Trophoblast cell (in vitro differentiated cells and primary cell): ENCODE measurements around the gene NFIX.

ENCODE experiments used
- DNase-seq, 2 donors: peaks; one replicate each; pipeline ENCODE4 v3.0.0-alpha.2; 2016
- H2AFZ ChIP-seq: 2 replicates; pipeline ENCODE4 v1.6.1; 2013; ENCODE audit warnings: low read length, moderate library complexity, mild to moderate bottlenecking; ENCODE audit not compliant: insufficient read depth, poor library complexity
- H2AK5ac ChIP-seq: 2 replicates; pipeline ENCODE4 v1.6.1; 2013; ENCODE audit warnings: mild to moderate bottlenecking, low read length
- H2BK120ac ChIP-seq: 2 replicates; pipeline ENCODE4 v1.6.1; 2013; ENCODE audit warnings: low read length, mild to moderate bottlenecking, moderate library complexity; ENCODE audit not compliant: insufficient read depth, poor library complexity
- H2BK12ac ChIP-seq: 2 replicates; pipeline ENCODE4 v1.6.1; 2013; ENCODE audit warnings: mild to moderate bottlenecking, low read length, moderate library complexity
- H2BK5ac ChIP-seq: 2 replicates; pipeline ENCODE4 v1.6.1; 2013; ENCODE audit warnings: low read length, low read depth, moderate library complexity, mild to moderate bottlenecking; ENCODE audit not compliant: poor library complexity
- H3K14ac ChIP-seq: 2 replicates; pipeline ENCODE4 v1.6.1; 2013; ENCODE audit warnings: mild to moderate bottlenecking, low read length
- H3K18ac ChIP-seq: 2 replicates; pipeline ENCODE4 v1.6.1; 2013; ENCODE audit warnings: mild to moderate bottlenecking, low read length
- H3K23ac ChIP-seq: 2 replicates; pipeline ENCODE4 v1.6.1; 2013; ENCODE audit warnings: low read length
- H3K27ac ChIP-seq: 2 replicates; pipeline ENCODE4 v1.5.1; 2013; ENCODE audit warnings: low read depth, mild to moderate bottlenecking, inconsistent platforms, low read length, moderate library complexity
- H3K27me3 ChIP-seq: 2 replicates; pipeline ENCODE4 v1.6.1; 2013; ENCODE audit warnings: inconsistent platforms, mild to moderate bottlenecking, low read length, moderate library complexity; ENCODE audit not compliant: insufficient read depth
- H3K36me3 ChIP-seq, 2 experiments: 1 replicate in 1 of 2; 2 replicates in 1 of 2; pipeline ENCODE4 v1.6.1; 2013; ENCODE audit warnings: low read length in 2 of 2, mild to moderate bottlenecking in 2 of 2, moderate library complexity in 1 of 2; ENCODE audit not compliant: insufficient read depth in 2 of 2, control insufficient read depth in 1 of 2
- H3K4ac ChIP-seq: 2 replicates; pipeline ENCODE4 v1.6.1; 2013; ENCODE audit warnings: low read depth, mild to moderate bottlenecking, low read length, moderate library complexity
- H3K4me1 ChIP-seq, 2 experiments: 1 replicate in 1 of 2; 2 replicates in 1 of 2; pipeline ENCODE4 v1.6.1; 2013; ENCODE audit warnings: low read length in 2 of 2, mild to moderate bottlenecking in 2 of 2, moderate library complexity in 1 of 2; ENCODE audit not compliant: insufficient read depth in 2 of 2, control insufficient read depth in 1 of 2
- H3K4me2 ChIP-seq: 2 replicates; pipeline ENCODE4 v1.6.1; 2013; ENCODE audit warnings: inconsistent platforms, mild to moderate bottlenecking, low read length, moderate library complexity
- H3K4me3 ChIP-seq: 2 replicates; pipeline ENCODE4 v1.5.1; 2013; ENCODE audit warnings: mild to moderate bottlenecking, low read depth, low read length, inconsistent platforms
- H3K79me1 ChIP-seq: one replicate; pipeline ENCODE4 v1.6.1; 2013; ENCODE audit warnings: low read length
- H3K79me2 ChIP-seq: 2 replicates; pipeline ENCODE4 v1.6.1; 2013; ENCODE audit warnings: low read length, mild to moderate bottlenecking; ENCODE audit not compliant: control insufficient read depth, insufficient read depth, poor library complexity
- H3K9ac ChIP-seq: 2 replicates; pipeline ENCODE4 v1.6.1; 2013; ENCODE audit warnings: mild to moderate bottlenecking, low read length
- H3K9me3 ChIP-seq: 2 replicates; pipeline ENCODE4 v1.6.1; 2013; ENCODE audit warnings: low read depth, mild to moderate bottlenecking, control low read depth, inconsistent platforms, low read length; ENCODE audit not compliant: insufficient read depth
- H4K12ac ChIP-seq: 2 replicates; pipeline ENCODE4 v1.6.1; 2013; ENCODE audit warnings: low read depth, mild to moderate bottlenecking, low read length, moderate library complexity
- H4K8ac ChIP-seq: 2 replicates; pipeline ENCODE4 v1.6.1; 2013; ENCODE audit warnings: low read depth, mild to moderate bottlenecking, low read length, moderate library complexity
- H4K91ac ChIP-seq: one replicate; pipeline ENCODE4 v1.6.1; 2013; ENCODE audit warnings: low read depth, mild to moderate bottlenecking, low read length, moderate library complexity
- WGBS: extraction: QIAGEN DNeasy Blood & Tissue Kit; methylation state at CpG from one replicate; pipeline ENCODE4 v1.1.7; 2013; ENCODE audit warnings: missing lambda C conversion rate; ENCODE audit not compliant: insufficient read length, insufficient coverage; ENCODE audit errors: extremely low coverage; 5-methylcytosine and 5-hydroxymethylcytosine counted together

The NFIX gene

GRCh38 chr19:13073263-13073662 is 78.0 kb downstream of the NFIX start:
- Histone ChIP-seq H4K12ac (no peak overlapping the region), H3K4me2 (no peak overlapping the region), H3K9ac (no peak overlapping the region), H2AK5ac (no peak overlapping the region), H3K27me3 (peaks cover 40% of the 10 kb centered on the region), H2BK12ac (no peak overlapping the region), H2AFZ (no peak overlapping the region), H3K27ac (no peak overlapping the region), H3K23ac (no peak overlapping the region), H4K8ac (no peak overlapping the region), H3K9me3 (peaks cover 4% of the 10 kb centered on the region), H3K18ac (no peak overlapping the region), H2BK120ac (no peak overlapping the region), H3K79me2 (no peaks in the 10 kb centered on the region), H3K14ac (no peak overlapping the region), H3K4me3 (no peak overlapping the region), H2BK5ac (no peak overlapping the region), H3K4ac (no peak overlapping the region), H3K79me1 (no peaks in the 10 kb centered on the region), H3K36me3 (no peaks in the 10 kb centered on the region), H4K91ac (no peak overlapping the region), H3K4me1 (no peaks in the 10 kb centered on the region)
- WGBS: no CpG with 5 or more reads among the region's 5 CpGs
- DNase-seq: no peak

GRCh38 chr19:13074378-13074777 is 79.1 kb downstream of the NFIX start:
- H3K27ac ChIP-seq: no peak overlapping the region
- no peak overlapping the region for H2BK120ac ChIP-seq
- H2AFZ ChIP-seq: no peak overlapping the region
- H3K79me1 ChIP-seq: no peaks in the 10 kb centered on the region
- no CpG with 5 or more reads among the region's 4 CpGs for WGBS
- no peak overlapping the region for H4K12ac ChIP-seq
- no peak overlapping the region for H3K9ac ChIP-seq
- no peak overlapping the region for H3K4ac ChIP-seq
- no peak overlapping the region for H4K8ac ChIP-seq
- H3K9me3 ChIP-seq: no peaks in the 10 kb centered on the region
- H3K4me2 ChIP-seq: no peak overlapping the region
- no peak overlapping the region for H2BK12ac ChIP-seq
- H3K4me1 ChIP-seq: no peaks in the 10 kb centered on the region
- no peak overlapping the region for H3K23ac ChIP-seq
- H2BK5ac ChIP-seq: no peak overlapping the region
- no peak for DNase-seq
- peaks cover 36% of the 10 kb centered on the region for H3K27me3 ChIP-seq
- H3K14ac ChIP-seq: no peak overlapping the region
- no peak overlapping the region for H4K91ac ChIP-seq
- H2AK5ac ChIP-seq: no peak overlapping the region
- no peak overlapping the region for H3K18ac ChIP-seq
- no peaks in the 10 kb centered on the region for H3K36me3 ChIP-seq
- no peaks in the 10 kb centered on the region for H3K79me2 ChIP-seq
- H3K4me3 ChIP-seq: no peak overlapping the region

- WGBS: no CpG with 5 or more reads among the region's 8 CpGs
- Histone ChIP-seq H4K91ac (no peak overlapping the region), H3K9ac (no peak overlapping the region), H3K14ac (no peak overlapping the region), H3K79me1 (no peaks in the 10 kb centered on the region), H2BK120ac (no peak overlapping the region), H3K79me2 (no peaks in the 10 kb centered on the region), H2BK12ac (no peak overlapping the region), H3K4me3 (no peak overlapping the region), H3K4me2 (no peak overlapping the region), H3K18ac (no peak overlapping the region), H3K36me3 (no peaks in the 10 kb centered on the region), H3K9me3 (no peaks in the 10 kb centered on the region), H3K27me3 (peaks cover 25% of the 10 kb centered on the region), H4K12ac (no peak overlapping the region), H2BK5ac (no peak overlapping the region), H2AFZ (no peak overlapping the region), H3K23ac (no peak overlapping the region), H3K27ac (no peak overlapping the region), H3K4ac (no peak overlapping the region), H4K8ac (no peak overlapping the region), H3K4me1 (no peaks in the 10 kb centered on the region), H2AK5ac (no peak overlapping the region)
- no peak for DNase-seq
Observed at GRCh38 chr19:13076320-13076719, 81.0 kb downstream of the NFIX start.

GRCh38 chr19:13076787-13077186 is 81.5 kb downstream of the NFIX start:
- H4K12ac ChIP-seq: no peak overlapping the region
- H4K8ac ChIP-seq: no peak overlapping the region
- H3K27ac ChIP-seq: no peak overlapping the region
- no peak for DNase-seq
- no peak overlapping the region for H3K23ac ChIP-seq
- no peaks in the 10 kb centered on the region for H3K9me3 ChIP-seq
- no peak overlapping the region for H2BK120ac ChIP-seq
- no peaks in the 10 kb centered on the region for H3K79me1 ChIP-seq
- no peak overlapping the region for H3K4me3 ChIP-seq
- H3K79me2 ChIP-seq: no peaks in the 10 kb centered on the region
- no peak overlapping the region for H2BK5ac ChIP-seq
- peaks cover 25% of the 10 kb centered on the region for H3K27me3 ChIP-seq
- no CpG with 5 or more reads among the region's 6 CpGs for WGBS
- H3K9ac ChIP-seq: no peak overlapping the region
- no peak overlapping the region for H3K18ac ChIP-seq
- no peak overlapping the region for H3K14ac ChIP-seq
- H2AFZ ChIP-seq: no peak overlapping the region
- H2AK5ac ChIP-seq: no peak overlapping the region
- no peaks in the 10 kb centered on the region for H3K4me1 ChIP-seq
- no peak overlapping the region for H3K4ac ChIP-seq
- H3K4me2 ChIP-seq: no peak overlapping the region
- H3K36me3 ChIP-seq: no peaks in the 10 kb centered on the region
- no peak overlapping the region for H2BK12ac ChIP-seq
- H4K91ac ChIP-seq: no peak overlapping the region
